Ovary (tissue), 3 donors: ENCODE data around the gene CWC27.

Source experiments
- EP300 ChIP-seq: sonication (generic); formaldehyde crosslinking; IDR thresholded peaks from one replicate; pipeline ENCODE4 v1.6.1; 2017; ENCODE audit warnings: antibody characterized with exemption
- TF ChIP-seq, protein P1 (sequence below), 3 donors: fragments of 450-650 bp in 2 of 3; fragments of 200-600 bp in 1 of 3; IDR thresholded peaks; one replicate each; pipeline versions ENCODE4 v1.5.1 to v1.8.0; 2016 to 2022; ENCODE audit warnings: antibody characterized with exemption in 3 of 3, mild to moderate bottlenecking in 1 of 3
- donor health status: DM: no; HTN: no; CAD: no.

- TF ChIP-seq, protein P1, sequence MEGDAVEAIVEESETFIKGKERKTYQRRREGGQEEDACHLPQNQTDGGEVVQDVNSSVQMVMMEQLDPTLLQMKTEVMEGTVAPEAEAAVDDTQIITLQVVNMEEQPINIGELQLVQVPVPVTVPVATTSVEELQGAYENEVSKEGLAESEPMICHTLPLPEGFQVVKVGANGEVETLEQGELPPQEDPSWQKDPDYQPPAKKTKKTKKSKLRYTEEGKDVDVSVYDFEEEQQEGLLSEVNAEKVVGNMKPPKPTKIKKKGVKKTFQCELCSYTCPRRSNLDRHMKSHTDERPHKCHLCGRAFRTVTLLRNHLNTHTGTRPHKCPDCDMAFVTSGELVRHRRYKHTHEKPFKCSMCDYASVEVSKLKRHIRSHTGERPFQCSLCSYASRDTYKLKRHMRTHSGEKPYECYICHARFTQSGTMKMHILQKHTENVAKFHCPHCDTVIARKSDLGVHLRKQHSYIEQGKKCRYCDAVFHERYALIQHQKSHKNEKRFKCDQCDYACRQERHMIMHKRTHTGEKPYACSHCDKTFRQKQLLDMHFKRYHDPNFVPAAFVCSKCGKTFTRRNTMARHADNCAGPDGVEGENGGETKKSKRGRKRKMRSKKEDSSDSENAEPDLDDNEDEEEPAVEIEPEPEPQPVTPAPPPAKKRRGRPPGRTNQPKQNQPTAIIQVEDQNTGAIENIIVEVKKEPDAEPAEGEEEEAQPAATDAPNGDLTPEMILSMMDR (IDR thresholded peaks at IDR 0.05), result no peak
- TF ChIP-seq EP300, result no peak
Measured at GRCh38 chr5:64929833-64930232, 161.1 kb downstream of the CWC27 start.
